Measurements from ENCODE around the gene ANKRD45.

- TF ChIP-seq CTCF (conservative IDR thresholded peaks at IDR 0.05) (no peak), ZFX (IDR thresholded peaks at IDR 0.05) (no peak)
These were observed 47.6 kb upstream of the ANKRD45 start for GRCh38 chr1:173717238-173717637.
